ENCODE data around the gene PROX1.

PROX1 gene

GRCh38 chr1:213997038-213997771 lies 9.4 kb downstream of the PROX1 start:
- Histone ChIP-seq H2AFZ (no peak overlapping the region), H3K36me3 (ENCODE audit: control insufficient read depth, insufficient read depth, low read length) (no peaks in the 10 kb centered on the region), H3K4me1 (no peaks in the 10 kb centered on the region), H3K4me3 (ENCODE audit: low read depth, low read length) (no peak overlapping the region), H3K9ac (no peak overlapping the region), H3K27ac (no peak overlapping the region), H3K79me2 (no peaks in the 10 kb centered on the region), H3K4me2 (ENCODE audit: low read length) (no peak overlapping the region), H3K9me3 (ENCODE audit: control insufficient read depth, low read length) (no peaks in the 10 kb centered on the region), H3K27me3 (ENCODE audit: control insufficient read depth, insufficient read depth, low read length) (no peaks in the 10 kb centered on the region)
- TF ChIP-seq CTCF (IDR thresholded peaks at IDR 0.05), result no peak

GRCh38 chr1:213997772-213998107 lies 10.0 kb downstream of the PROX1 start:
- H3K36me3 ChIP-seq (ENCODE audit: control insufficient read depth, insufficient read depth, low read length), result no peaks in the 10 kb centered on the region
- H3K4me1 ChIP-seq, result no peaks in the 10 kb centered on the region
- H3K79me2 ChIP-seq, result no peaks in the 10 kb centered on the region
- H3K4me2 ChIP-seq (ENCODE audit: low read length), result no peak overlapping the region
- H3K4me3 ChIP-seq (ENCODE audit: low read depth, low read length), result no peak overlapping the region
- no peak for TF ChIP-seq CTCF (IDR thresholded peaks at IDR 0.05)
- H3K9ac ChIP-seq, result no peak overlapping the region
- H3K27me3 ChIP-seq (ENCODE audit: control insufficient read depth, insufficient read depth, low read length), result no peaks in the 10 kb centered on the region
- no peak overlapping the region for H3K27ac ChIP-seq
- H3K9me3 ChIP-seq (ENCODE audit: control insufficient read depth, low read length), result no peaks in the 10 kb centered on the region
- no peak overlapping the region for H2AFZ ChIP-seq

- Histone ChIP-seq H3K4me1 (no peaks in the 10 kb centered on the region), H3K36me3 (ENCODE audit: control insufficient read depth, insufficient read depth, low read length) (no peaks in the 10 kb centered on the region), H3K9ac (no peak overlapping the region), H3K27ac (no peak overlapping the region), H2AFZ (no peak overlapping the region), H3K4me2 (ENCODE audit: low read length) (no peak overlapping the region), H3K79me2 (no peaks in the 10 kb centered on the region), H3K27me3 (ENCODE audit: control insufficient read depth, insufficient read depth, low read length) (no peaks in the 10 kb centered on the region), H3K9me3 (ENCODE audit: control insufficient read depth, low read length) (no peaks in the 10 kb centered on the region), H3K4me3 (ENCODE audit: low read depth, low read length) (no peak overlapping the region)
- no peak for TF ChIP-seq CTCF (IDR thresholded peaks at IDR 0.05)
These were observed 11.0 kb downstream of the PROX1 start for GRCh38 chr1:213998785-213999184.

GRCh38 chr1:213999732-214000131 lies 12.0 kb downstream of the PROX1 start:
- Histone ChIP-seq H3K4me2 (ENCODE audit: low read length) (no peak overlapping the region), H3K27ac (no peak overlapping the region), H2AFZ (no peak overlapping the region), H3K9me3 (ENCODE audit: control insufficient read depth, low read length) (no peaks in the 10 kb centered on the region), H3K4me3 (ENCODE audit: low read depth, low read length) (no peak overlapping the region), H3K9ac (no peak overlapping the region), H3K27me3 (ENCODE audit: control insufficient read depth, insufficient read depth, low read length) (no peaks in the 10 kb centered on the region), H3K79me2 (no peaks in the 10 kb centered on the region), H3K4me1 (no peaks in the 10 kb centered on the region), H3K36me3 (ENCODE audit: control insufficient read depth, insufficient read depth, low read length) (no peaks in the 10 kb centered on the region)
- TF ChIP-seq CTCF (IDR thresholded peaks at IDR 0.05), result no peak

GRCh38 chr1:214002060-214002459 lies 14.3 kb downstream of the PROX1 start:
- Histone ChIP-seq H3K4me3 (ENCODE audit: low read depth, low read length) (no peak overlapping the region), H3K79me2 (no peaks in the 10 kb centered on the region), H3K9me3 (ENCODE audit: control insufficient read depth, low read length) (no peaks in the 10 kb centered on the region), H2AFZ (no peak overlapping the region), H3K36me3 (ENCODE audit: control insufficient read depth, insufficient read depth, low read length) (no peaks in the 10 kb centered on the region), H3K27ac (no peak overlapping the region), H3K9ac (no peak overlapping the region), H3K27me3 (ENCODE audit: control insufficient read depth, insufficient read depth, low read length) (no peaks in the 10 kb centered on the region), H3K4me1 (no peaks in the 10 kb centered on the region), H3K4me2 (ENCODE audit: low read length) (no peak overlapping the region)
- TF ChIP-seq CTCF (IDR thresholded peaks at IDR 0.05), result no peak

All from parathyroid adenoma (tissue), 2 donors.